ENCODE data around the gene NECTIN1.

NECTIN1 gene

GRCh38 chr11:119737366-119738058 is 8.5 kb upstream of the NECTIN1 start:
- no peak for TF ChIP-seq CTCF (IDR thresholded peaks at IDR 0.05)
- Histone ChIP-seq H3K9me3 (no peaks in the 10 kb centered on the region), H3K27me3 (peaks cover 32% of the 10 kb centered on the region), H3K4me3 (ENCODE audit: low read depth in 1 of 2, low read length in 1 of 2) (no peak overlapping the region), H3K36me3 (no peaks in the 10 kb centered on the region), H3K4me1 (ENCODE audit: control insufficient read depth in 1 of 2, insufficient read depth in 1 of 2, low read depth in 1 of 2, low read length in 1 of 2) (peaks cover 0 to 5% of the 10 kb centered on the region in 2 experiments), H3K27ac (no peak overlapping the region)

- H3K4me1 ChIP-seq (ENCODE audit: control insufficient read depth in 1 of 2, insufficient read depth in 1 of 2, low read depth in 1 of 2, low read length in 1 of 2) = peaks cover 5 to 6% of the 10 kb centered on the region in 2 experiments
- H3K36me3 ChIP-seq = no peaks in the 10 kb centered on the region
- H3K27me3 ChIP-seq = peaks cover 9% of the 10 kb centered on the region
- H3K9me3 ChIP-seq = no peaks in the 10 kb centered on the region
- no peak overlapping the region for H3K4me3 ChIP-seq (ENCODE audit: low read depth in 1 of 2, low read length in 1 of 2)
- TF ChIP-seq CTCF (IDR thresholded peaks at IDR 0.05) = no peak
- H3K27ac ChIP-seq = no peak overlapping the region
These were observed 5.8 kb upstream of the NECTIN1 start for GRCh38 chr11:119734788-119735187.

- peaks cover 29 to 33% of the 10 kb centered on the region in 2 experiments for H3K4me1 ChIP-seq (ENCODE audit: control insufficient read depth in 1 of 2, insufficient read depth in 1 of 2, low read depth in 1 of 2, low read length in 1 of 2)
- TF ChIP-seq CTCF (IDR thresholded peaks at IDR 0.05) = no peak
- no peak overlapping the region for H3K27ac ChIP-seq
- H3K4me3 ChIP-seq (ENCODE audit: low read depth in 1 of 2, low read length in 1 of 2) = no peak overlapping the region
- no peaks in the 10 kb centered on the region for H3K36me3 ChIP-seq
- no peaks in the 10 kb centered on the region for H3K9me3 ChIP-seq
- H3K27me3 ChIP-seq = peaks cover 4% of the 10 kb centered on the region
These were observed 1.9 kb upstream of the NECTIN1 start for GRCh38 chr11:119730789-119731386.

GRCh38 chr11:119729951-119730613 is 1.1 kb upstream of the NECTIN1 start:
- peak overlapping the region; percentile 78 to 87 for H3K4me3 ChIP-seq (ENCODE audit: low read depth in 1 of 2, low read length in 1 of 2)
- peaks cover 37 to 41% of the 10 kb centered on the region in 2 experiments for H3K4me1 ChIP-seq (ENCODE audit: control insufficient read depth in 1 of 2, insufficient read depth in 1 of 2, low read depth in 1 of 2, low read length in 1 of 2)
- peaks cover 4% of the 10 kb centered on the region for H3K27me3 ChIP-seq
- H3K9me3 ChIP-seq = no peaks in the 10 kb centered on the region
- H3K36me3 ChIP-seq = no peaks in the 10 kb centered on the region
- peak overlapping the region; percentile 17 for H3K27ac ChIP-seq
- no peak for TF ChIP-seq CTCF (IDR thresholded peaks at IDR 0.05)

GRCh38 chr11:119729581-119729927 is 554 bp upstream of the NECTIN1 start:
- no peaks in the 10 kb centered on the region for H3K36me3 ChIP-seq
- peak overlapping the region; percentile 78 to 87 for H3K4me3 ChIP-seq (ENCODE audit: low read depth in 1 of 2, low read length in 1 of 2)
- peaks cover 4% of the 10 kb centered on the region for H3K27me3 ChIP-seq
- no peaks in the 10 kb centered on the region for H3K9me3 ChIP-seq
- no peak for TF ChIP-seq CTCF (IDR thresholded peaks at IDR 0.05)
- H3K4me1 ChIP-seq (ENCODE audit: control insufficient read depth in 1 of 2, insufficient read depth in 1 of 2, low read depth in 1 of 2, low read length in 1 of 2) = peaks cover 38 to 43% of the 10 kb centered on the region in 2 experiments
- H3K27ac ChIP-seq = peak overlapping the region; percentile 89

Data from neutrophil (primary cell).